Measurements from ENCODE around the gene NLRP7.

The NLRP7 gene

DNA sequence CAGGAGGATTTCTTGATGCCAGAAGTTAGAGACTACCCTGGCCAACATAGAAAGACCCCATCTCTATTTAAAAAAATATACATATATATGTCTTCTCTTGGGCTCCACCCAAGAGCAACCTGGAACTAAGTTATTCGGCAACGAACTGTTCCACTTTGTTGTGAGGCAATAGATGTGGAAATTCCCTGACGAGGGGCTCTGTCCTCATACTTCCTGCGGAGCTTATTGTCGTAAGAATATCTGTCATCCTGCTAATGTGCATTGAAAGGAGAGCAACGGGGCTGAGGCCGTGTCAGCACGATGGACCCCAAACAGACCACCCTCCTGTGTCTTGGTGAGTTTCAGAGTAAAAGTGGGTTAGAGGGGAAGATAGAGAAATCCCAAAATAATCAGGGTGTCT is 73.3 kb downstream of the NLRP7 start, which contains the start of gene FCAR:
Gene FCAR, plus strand, starts transcription at position 246 of the 400 bp plus-strand sequence. Its CDS starts 55 bp downstream, at position 301.
- DNase-seq (ENCODE audit: low read depth) = no peak
